ENCODE results near the gene GALP.
"Not testable (repeated sequence)": the region's sequence is repeated elsewhere in the genome, so short reads cannot be mapped to it uniquely, and the experiment has no call there.

The GALP gene

DNA sequence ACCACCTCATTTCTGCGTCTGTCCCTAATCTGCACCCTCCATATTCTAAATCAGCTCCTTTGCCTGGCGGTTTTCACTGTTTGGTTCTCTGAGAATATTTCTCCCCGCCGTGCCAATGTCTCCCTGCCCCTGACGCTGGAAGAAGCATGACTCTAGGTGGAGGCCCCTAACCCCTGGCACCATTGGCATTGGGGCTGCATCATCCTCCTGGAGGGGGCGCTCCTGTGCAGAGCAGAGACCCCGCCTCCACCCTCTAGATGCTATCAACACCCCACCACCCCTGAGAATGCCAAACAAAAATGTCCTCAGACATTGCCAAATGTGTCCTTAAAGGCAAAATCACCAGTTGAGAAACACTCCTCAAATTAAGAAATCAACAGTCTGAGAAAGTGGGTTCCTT is 15.3 kb downstream of the GALP start:
- DNase-seq (ENCODE audit: low spot score), result no peak

DNA sequence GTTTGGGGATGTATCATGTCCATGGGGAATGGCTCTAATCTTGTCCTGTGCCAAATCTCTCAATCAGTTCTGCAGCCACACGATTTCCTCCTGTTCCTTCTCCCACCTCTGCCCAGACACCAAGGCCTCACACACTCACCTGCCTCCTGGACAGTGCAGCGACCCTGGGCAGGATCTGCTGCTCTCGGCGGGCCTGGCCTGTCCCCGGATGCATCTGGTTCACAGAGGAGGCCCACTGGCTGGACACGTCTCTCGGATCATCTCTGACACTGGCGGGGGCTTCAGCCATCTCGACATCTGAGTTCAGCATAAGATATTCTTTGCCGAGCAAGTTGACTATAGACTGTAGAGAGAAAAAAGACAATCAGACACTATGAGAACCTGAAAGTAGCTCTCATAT is 15.9 kb downstream of the GALP start:
- no peak for DNase-seq (ENCODE audit: low spot score)

DNA sequence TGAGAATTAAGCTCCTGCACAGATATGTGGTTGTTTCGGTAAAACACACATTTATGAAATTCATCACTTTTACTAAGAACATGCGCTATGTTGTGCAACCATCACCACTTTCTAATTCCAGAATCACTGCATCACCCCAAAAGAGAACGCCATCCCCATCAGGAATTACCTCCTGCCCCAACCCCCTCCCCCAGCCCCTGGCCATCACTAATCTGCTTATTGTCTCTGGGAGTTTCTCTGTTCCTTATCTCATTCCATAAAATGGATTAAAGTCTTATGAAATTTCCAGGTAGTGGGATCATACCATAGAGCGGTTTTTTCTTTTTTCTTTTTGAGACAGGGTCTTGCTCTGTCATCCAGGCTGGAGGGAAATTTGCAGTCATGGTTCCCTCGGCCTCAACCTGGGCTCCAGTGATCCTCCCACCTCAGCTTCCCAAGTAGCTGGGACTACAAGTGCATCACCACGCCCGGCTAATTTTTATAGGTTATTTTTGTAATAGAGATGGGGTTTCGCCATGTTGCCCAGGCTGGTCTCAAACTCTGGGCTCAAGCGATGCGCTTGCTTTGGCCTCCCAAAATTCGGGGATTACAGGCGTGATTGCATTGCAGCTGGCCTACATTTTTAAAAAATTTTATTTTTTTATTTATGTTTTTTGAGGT is 18.3 kb downstream of the GALP start:
- DNase-seq (ENCODE audit: low spot score), result no peak

DNA sequence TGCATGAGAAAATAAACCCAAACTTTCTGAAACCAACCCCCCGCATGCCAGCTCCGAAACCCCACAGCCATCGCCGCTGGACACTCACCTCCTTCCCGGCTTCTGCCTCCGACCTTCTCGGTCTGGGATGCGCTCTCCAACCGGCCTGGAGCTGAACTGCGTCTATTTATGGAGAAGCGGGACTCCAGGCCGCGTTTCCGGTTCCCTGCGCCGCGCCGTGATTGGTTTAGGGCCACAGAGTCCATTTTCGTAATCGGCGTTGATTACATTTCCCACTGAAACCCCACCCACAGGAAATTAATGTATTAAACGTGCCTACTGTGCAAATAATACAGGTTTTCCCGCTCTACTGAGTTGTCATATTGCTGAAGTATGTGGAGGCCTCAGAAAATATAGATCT is 21.8 kb downstream of the GALP start, which contains the start of gene ZSCAN5B:
TSS of gene ZSCAN5B (minus strand) at position 138 of the 400 bp plus-strand sequence. CDS start 4,731 bp downstream, outside the sequence.
- DNase-seq (ENCODE audit: low spot score), result not testable (repeated sequence)

DNA sequence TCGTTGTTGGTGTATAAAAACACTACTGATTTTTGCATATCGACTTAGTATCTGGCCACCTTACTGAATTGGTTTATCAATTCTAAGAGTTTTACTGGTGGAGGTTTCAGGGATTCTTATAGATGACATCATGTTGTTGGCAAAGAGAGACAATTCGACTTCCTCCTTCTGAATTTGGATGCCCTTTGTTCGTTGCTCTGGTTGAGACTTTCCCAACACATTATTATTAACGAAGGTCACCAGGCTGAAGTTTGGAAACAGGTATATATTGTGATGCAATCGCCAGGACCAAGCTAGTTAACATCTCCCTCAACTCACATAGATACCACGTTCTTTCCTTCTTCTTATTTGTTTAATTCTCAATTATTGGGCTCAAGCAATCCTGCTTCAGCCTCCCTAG is 23.9 kb downstream of the GALP start:
- no peak for DNase-seq (ENCODE audit: low spot score)

DNA sequence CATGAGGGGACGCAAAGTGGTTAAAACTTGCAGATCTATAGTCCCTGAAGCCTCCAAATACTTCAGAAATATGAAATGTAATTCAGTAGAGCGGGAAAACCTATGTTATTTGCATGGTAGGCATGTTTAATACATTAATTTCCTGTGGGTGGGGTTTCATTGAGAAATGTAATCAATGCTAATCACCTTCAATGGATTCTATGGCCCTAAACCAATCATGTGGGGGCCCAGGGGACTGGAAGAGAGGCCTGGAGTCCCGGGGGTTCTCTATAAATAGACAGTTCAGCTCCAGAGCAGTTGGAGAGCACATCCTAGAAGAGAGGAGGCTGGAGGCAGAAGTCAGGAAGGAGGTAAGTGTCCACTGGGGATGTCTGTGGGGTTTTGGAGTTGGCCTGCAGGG is 26.2 kb downstream of the GALP start, which contains the start of gene ZSCAN5C:
TSS of gene ZSCAN5C (plus strand) at position 301 of the 400 bp plus-strand sequence. CDS start 3,641 bp downstream, outside the sequence.
- DNase-seq (ENCODE audit: low spot score), result no peak

DNA sequence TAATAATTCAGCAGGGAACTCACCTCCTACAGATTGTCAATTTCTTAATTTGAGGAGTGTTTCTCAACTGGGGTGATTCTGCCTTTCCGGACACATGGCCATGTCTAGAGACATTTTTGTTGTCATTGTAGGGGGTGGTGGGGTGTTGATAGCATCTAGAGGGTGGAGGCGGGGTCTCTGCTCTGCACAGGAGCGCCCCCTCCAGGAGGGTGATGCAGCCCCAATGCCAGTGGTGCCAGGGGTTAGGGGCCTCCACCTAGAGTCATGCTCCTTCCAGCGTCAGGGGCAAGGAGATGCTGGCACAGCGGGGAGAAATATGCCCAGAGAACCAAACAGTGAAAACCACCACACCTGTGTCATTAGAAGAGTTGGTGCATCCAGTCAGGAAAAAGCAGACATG is 31.8 kb downstream of the GALP start:
- not testable (repeated sequence) for DNase-seq (ENCODE audit: low spot score)

DNA sequence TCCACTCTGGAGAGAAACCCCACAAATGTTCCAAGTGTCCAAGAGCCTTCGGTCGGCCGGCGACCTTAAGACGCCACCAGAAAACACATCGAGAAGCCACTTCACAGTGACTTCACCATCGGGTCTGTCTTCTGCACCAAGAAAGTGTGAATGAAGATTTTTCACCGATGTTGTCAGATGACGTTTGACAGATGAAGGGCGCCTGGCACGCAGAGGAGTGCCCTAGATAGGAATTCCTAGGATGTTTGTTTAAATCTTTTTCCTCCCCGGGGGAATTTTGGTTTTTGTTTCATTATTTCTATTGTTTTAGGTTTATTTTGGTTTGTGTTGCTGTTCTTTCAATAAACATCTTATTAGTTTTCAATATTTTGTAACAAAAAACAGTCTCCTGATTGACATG is 33.3 kb downstream of the GALP start:
- DNase-seq (ENCODE audit: low spot score), result no peak

DNA sequence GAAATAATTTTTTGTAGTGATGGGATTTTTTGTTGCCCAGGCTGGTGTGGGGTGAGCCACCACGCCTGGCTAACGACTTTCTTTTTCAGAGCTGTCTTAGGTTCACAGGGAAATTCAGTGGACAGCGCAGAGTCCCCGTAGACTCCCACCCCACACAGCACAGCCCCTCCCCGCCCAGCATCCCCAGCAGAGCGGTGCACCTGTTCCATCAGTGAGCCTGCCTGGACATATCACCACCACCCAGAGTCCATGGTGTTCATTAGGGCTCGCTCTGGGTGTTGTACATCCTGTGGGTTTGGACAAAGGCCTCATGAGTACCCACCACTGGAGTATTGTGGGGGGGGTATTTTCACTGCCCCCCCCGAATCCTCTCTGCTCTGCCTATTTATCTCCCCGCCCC is 34.2 kb downstream of the GALP start:
- not testable (repeated sequence) for DNase-seq (ENCODE audit: low spot score)

DNA sequence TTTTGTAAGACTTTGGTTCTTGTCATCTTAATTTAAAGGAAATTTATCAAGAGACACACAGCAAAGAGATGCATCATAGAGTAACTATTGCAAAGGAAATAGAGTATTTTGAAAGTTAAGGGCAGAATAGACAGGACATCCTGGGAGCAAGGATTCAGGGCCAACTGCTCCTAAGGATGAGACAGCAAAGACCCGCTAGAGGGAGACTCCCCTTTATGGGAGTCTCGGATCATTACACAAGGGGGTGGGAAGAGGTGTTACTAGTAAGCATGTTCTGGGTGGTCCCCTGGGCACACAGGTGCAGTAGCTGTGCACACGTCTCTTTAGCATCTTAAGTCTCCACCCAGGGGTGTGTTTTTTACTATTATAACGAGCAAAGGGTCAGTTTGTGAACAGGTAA is 35.9 kb downstream of the GALP start:
- no peak for DNase-seq (ENCODE audit: low spot score)

DNA sequence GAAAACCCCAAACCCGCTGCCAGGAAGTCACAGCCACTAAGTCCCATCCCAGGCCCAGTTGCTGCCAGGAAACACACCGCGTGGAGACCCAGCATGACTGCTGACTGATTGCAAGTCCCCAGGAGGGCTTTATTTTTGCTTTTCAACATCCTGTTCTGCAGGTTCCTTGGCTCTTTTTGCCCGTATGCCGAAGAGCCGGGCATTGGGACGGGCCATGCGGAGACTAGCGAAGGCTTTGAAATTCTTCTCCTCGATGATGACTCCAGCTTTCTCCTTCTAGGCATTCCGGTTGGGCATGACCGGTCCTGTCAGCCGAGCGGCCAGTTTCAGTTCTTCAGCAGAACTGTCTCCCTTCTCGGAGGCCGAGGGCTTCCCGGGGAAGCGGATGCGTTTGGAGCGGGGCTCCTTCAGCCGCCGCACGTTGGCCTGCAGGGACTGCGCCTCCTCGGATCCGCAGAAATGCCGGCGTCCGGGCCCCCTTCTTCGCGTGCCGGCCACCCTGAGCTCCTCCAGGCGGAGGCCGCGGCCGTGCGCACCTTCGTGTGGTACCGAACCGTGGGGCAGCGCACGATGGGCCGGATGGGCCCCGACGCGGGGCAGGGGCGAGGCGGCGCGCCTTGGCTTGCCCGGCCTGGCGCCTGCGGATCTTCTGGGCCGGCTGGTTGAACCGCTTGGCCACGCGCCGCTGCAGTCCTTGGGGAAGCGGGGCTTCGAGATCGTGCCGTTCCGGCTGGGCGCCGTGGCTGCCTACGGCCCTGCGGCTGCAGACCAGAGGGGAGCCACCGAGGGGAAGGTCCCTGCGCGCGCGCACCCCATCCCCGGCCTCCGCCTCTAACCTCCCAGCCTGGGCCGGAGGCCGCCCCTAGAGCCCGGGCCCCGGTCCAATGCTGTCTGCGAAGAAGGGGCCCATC is 41.5 kb downstream of the GALP start:
- peak; percentile 57 for DNase-seq (ENCODE audit: low spot score)

DNA sequence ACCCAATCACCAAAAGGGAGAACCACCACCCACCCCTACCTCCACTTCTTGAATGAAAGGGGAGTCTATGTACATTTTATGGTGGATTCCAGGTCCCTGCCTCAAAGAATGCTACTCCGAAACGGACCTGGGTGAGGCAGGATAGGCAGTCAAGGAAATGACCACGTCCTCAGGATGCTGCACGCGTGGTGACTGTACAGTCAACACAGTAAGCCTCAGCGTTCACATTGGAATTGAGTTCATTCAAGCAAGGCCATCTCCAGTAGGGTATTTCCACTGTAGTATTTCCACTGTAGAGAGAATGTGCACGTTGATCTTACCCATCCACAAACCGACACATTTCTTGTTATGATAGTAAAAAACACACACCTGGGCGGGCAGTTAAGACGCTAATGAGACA is 43.2 kb downstream of the GALP start:
- DNase-seq (ENCODE audit: low spot score), result no peak

DNA sequence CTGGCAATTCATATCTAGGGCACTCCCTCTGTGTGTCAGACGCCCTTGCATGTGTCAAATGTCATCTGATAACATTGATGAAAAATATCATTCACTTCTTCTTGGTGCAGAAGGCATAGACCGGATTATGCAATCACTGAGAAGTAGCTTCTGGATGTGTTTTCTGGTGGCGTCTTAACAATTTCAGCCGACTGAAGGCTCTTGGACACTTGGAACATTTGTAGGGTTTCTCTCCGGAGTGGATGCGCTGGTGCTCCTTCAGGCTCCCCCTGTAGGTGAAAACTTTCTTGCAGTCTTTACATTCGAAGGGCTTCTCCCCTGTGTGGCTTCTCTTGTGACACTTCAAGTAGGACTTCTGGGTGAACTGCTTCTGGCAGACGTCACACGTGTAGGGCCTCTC is 45.6 kb downstream of the GALP start:
- DNase-seq (ENCODE audit: low spot score), result peak; percentile 32

DNA sequence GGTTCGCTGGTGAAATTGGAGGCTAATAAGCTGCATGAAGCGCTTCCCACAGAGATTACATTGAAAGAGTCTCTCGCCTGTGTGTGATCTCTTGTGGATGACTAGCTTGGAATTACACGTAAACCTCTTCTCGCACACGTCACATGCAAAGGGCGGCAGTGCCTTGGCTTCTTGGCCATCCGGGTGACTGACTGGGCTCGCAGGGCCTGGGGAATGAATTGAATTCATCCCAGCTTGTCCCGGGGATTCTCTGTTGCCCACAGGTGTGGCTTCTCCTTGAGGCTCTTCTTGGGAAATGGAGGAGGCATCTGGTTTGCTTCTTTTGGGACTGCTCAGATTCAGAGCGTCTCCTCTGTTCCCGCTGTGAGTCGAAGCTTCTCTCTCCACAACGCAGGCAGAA is 46.0 kb downstream of the GALP start:
- no peak for DNase-seq (ENCODE audit: low spot score)

DNA sequence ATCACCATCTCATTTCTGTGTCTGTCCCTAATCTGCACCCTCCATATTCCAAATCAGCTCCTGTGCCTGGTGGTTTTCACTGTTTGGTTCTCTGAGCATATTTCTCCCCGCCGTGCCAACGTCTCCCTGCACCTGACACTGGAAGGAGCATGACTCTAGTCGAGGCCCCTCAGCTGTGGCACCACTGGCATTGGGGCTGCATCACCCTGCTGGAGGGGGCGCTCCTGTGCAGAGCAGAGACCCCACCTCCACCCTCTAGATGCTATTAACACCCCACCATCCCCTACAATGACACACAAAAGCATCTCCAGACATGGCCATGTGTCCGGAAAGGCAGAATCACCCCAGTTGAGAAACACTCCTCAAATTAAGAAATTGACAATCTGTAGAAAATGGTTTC is 47.1 kb downstream of the GALP start:
- no peak for DNase-seq (ENCODE audit: low spot score)

DNA sequence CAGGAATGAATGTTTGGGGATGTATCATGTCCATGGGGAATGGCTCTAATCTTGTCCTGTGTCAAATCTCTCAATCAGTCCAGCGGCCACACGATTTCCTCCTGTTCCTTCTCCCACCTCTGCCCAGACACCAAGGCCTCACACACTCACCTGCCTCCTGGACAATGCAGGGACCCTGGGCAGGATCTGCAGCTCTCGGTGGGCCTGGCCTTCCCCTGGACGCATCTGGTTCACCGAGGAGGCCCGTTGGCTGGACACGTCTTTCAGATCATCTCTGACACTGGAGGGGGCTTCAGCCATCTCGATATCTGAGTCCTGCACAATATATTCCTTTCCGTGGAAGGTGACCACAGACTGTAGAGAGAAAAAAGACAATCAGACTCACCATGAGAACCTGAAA is 47.7 kb downstream of the GALP start:
- DNase-seq (ENCODE audit: low spot score), result no peak
